ENCODE results near the gene CCR5AS.
"Not testable (repeated sequence)": the region's sequence is repeated elsewhere in the genome, so short reads cannot be mapped to it uniquely, and the experiment has no call there.

CCR5AS gene

GRCh38 chr3:46337911-46338310 is 69.0 kb downstream of the CCR5AS start:
- no peak for DNase-seq
- Histone ChIP-seq H3K36me3 (no peaks in the 10 kb centered on the region), H3K4me3 (ENCODE audit: low read depth, low read length) (no peak overlapping the region), H3K27ac (no peak overlapping the region), H3K27me3 (ENCODE audit: insufficient read depth, low read depth, severe bottlenecking) (peaks cover 48% of the 10 kb centered on the region), H3K9me3 (ENCODE audit: severe bottlenecking) (peaks cover 7% of the 10 kb centered on the region)
- TF ChIP-seq CTCF (IDR thresholded peaks at IDR 0.05; ENCODE audit: low read depth, low read length), result no peak

- no peak overlapping the region for H3K27ac ChIP-seq
- DNase-seq, result no peak
- H3K27me3 ChIP-seq (ENCODE audit: insufficient read depth, low read depth, severe bottlenecking), result peaks cover 62% of the 10 kb centered on the region
- H3K9me3 ChIP-seq (ENCODE audit: severe bottlenecking), result peaks cover 7% of the 10 kb centered on the region
- no peak overlapping the region for H3K4me3 ChIP-seq (ENCODE audit: low read depth, low read length)
- H3K36me3 ChIP-seq, result no peaks in the 10 kb centered on the region
- no peak for TF ChIP-seq CTCF (IDR thresholded peaks at IDR 0.05; ENCODE audit: low read depth, low read length)
Observed at GRCh38 chr3:46335541-46335940, 71.3 kb downstream of the CCR5AS start.

GRCh38 chr3:46334741-46335478 is 72.0 kb downstream of the CCR5AS start:
- DNase-seq, result no peak
- H3K36me3 ChIP-seq, result no peaks in the 10 kb centered on the region
- TF ChIP-seq CTCF (IDR thresholded peaks at IDR 0.05; ENCODE audit: low read depth, low read length), result no peak
- peaks cover 7% of the 10 kb centered on the region for H3K9me3 ChIP-seq (ENCODE audit: severe bottlenecking)
- no peak overlapping the region for H3K4me3 ChIP-seq (ENCODE audit: low read depth, low read length)
- H3K27me3 ChIP-seq (ENCODE audit: insufficient read depth, low read depth, severe bottlenecking), result peaks cover 58% of the 10 kb centered on the region
- H3K27ac ChIP-seq, result no peak overlapping the region

GRCh38 chr3:46330676-46331075 is 76.2 kb downstream of the CCR5AS start:
- H3K36me3 ChIP-seq; H3K4me3 ChIP-seq (ENCODE audit: low read depth, low read length); DNase-seq; H3K27ac ChIP-seq; H3K9me3 ChIP-seq (ENCODE audit: severe bottlenecking): not testable (repeated sequence)
- H3K27me3 ChIP-seq (ENCODE audit: insufficient read depth, low read depth, severe bottlenecking), result peaks cover 69% of the 10 kb centered on the region

- no peak overlapping the region for H3K27ac ChIP-seq
- no peaks in the 10 kb centered on the region for H3K9me3 ChIP-seq (ENCODE audit: severe bottlenecking)
- no peak for TF ChIP-seq CTCF (IDR thresholded peaks at IDR 0.05; ENCODE audit: low read depth, low read length)
- no peak for DNase-seq
- no peaks in the 10 kb centered on the region for H3K36me3 ChIP-seq
- H3K27me3 ChIP-seq (ENCODE audit: insufficient read depth, low read depth, severe bottlenecking), result peaks cover 64% of the 10 kb centered on the region
- no peak overlapping the region for H3K4me3 ChIP-seq (ENCODE audit: low read depth, low read length)
Observed at GRCh38 chr3:46325645-46326300, 81.1 kb downstream of the CCR5AS start.

GRCh38 chr3:46324036-46324435 is 82.8 kb downstream of the CCR5AS start:
- no peak for TF ChIP-seq CTCF (IDR thresholded peaks at IDR 0.05; ENCODE audit: low read depth, low read length)
- H3K27ac ChIP-seq, result no peak overlapping the region
- peaks cover 69% of the 10 kb centered on the region for H3K27me3 ChIP-seq (ENCODE audit: insufficient read depth, low read depth, severe bottlenecking)
- H3K36me3 ChIP-seq, result no peaks in the 10 kb centered on the region
- no peak overlapping the region for H3K4me3 ChIP-seq (ENCODE audit: low read depth, low read length)
- DNase-seq, result no peak
- no peaks in the 10 kb centered on the region for H3K9me3 ChIP-seq (ENCODE audit: severe bottlenecking)
